ENCODE data around the gene ZNF197. TPM values are rescaled to one million over a fixed set of nuclear protein-coding genes. Genes with fewer than 3 reads are reported as not detected.

Gene ZNF197
- total and polyA plus RNA-seq, 2 of the 8 experiments (the other 6 are each of a cell fraction or from before 2014, with no cell fraction given): 3.9 to 16.8 TPM

GRCh38 chr3:44674211-44674610, 49.4 kb downstream of the ZNF197 start (continued):
- TF ChIP-seq TAF1 (IDR thresholded peaks at IDR 0.05; ENCODE audit: low read depth, low read length) (no peak), E2F6 (IDR thresholded peaks at IDR 0.05) (no peak), CHD7 (IDR thresholded peaks at IDR 0.05; ENCODE audit: insufficient replicate concordance, low read length) (no peak), KDM4A (IDR thresholded peaks at IDR 0.05; ENCODE audit: low read depth, low read length, severe bottlenecking) (no peak)
